HG03469 (cell line): Measurements from ENCODE around the gene CPNE1.

Experiments
- ATAC-seq: cut with Tn5 transposase; IDR thresholded peaks from one replicate; pipeline ENCODE4 v1.9.1; 2021; ENCODE audit warnings: mild to moderate bottlenecking, moderate library complexity, moderate number of reproducible peaks; ENCODE audit not compliant: unreplicated experiment

CPNE1 gene

DNA sequence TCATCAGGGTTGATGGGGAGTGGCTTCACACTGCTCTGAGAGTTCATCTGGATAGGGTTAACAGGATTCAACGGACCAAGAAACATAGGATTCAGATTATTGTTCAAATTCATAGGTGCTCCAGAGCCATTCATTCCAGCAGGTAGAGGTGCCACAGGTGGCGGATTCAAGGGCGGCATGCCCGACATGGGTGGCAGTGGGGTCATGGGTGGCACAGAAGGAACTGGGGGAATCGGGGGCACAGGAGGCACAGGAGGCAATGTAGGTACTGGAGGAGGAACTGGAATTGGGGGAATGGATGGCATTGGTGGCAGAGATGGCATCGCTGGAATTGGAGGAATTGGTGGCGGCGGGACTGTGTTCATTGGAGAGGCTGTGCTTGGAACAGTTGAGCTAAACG is 10.3 kb downstream of the CPNE1 start:
- ATAC-seq = no peak

DNA sequence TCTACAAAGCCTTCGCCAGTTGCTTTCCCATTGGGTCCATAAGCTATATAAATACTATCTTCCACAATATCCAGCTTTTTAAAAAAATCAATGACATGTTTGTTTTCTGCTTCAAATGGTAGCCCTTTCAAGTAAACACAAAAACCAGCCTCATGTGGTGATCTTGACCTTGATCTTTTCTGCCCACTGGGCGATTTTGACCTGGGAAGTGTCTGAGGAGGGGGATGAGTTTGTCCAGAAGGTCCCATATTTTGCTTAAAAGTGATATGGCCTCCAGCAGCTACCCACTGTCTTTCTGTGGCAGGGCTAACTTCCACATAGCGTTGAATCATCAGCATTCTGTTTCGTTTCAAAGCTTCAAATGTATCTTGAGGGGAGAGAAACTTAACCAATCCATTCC is 10.8 kb downstream of the CPNE1 start:
- ATAC-seq = no peak

DNA sequence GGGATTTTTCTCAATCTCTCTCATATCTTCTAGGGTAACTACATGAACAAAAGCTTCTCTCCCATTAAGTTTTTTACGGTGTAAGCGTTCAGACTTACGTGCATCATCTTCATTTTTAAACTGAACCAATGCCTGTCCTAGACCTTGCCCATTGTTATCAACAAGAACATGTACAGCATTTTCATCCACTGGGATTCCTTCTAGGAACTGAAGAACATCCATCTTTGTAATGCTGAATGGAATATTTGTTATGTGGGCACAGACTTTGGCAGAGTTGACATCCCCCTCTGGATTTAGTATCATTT is 11.3 kb downstream of the CPNE1 start:
- ATAC-seq = no peak

DNA sequence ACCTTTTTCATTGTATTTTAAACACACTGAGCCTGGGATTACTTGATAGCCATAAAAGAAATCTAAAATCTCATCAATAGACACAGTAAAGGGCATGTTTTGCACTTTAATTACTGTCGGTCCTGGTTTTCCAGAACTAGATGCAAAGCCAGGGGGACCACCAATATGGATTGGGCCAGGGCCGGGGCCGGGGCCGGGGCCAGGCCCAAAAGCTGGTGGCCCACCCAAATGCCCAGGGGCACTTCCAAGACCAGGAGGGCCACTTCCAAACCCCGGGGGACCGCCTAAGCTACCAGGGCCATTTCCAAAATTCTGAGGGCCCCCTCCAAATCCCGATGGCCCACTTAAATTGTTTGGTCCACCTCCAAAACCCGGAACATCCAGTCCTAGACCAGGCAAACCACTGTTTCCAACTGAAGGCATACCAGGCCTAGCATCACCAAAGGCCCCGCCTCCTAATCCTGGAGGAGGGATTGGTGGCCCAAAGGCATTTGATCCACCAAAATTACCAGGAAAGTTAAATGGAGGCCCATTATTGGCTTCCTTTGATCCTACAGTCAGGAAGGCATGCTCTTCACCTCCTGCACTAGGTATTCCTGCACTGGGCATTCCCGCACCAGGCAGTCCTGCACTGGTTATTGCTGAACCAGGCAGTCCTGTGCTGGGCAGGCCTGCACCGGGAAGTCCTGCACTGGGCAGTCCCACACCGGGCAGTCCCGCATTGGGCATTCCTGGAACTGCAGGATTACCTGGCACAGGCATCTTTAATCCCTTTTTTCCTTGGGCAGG is 11.9 kb downstream of the CPNE1 start:
- ATAC-seq = no peak

DNA sequence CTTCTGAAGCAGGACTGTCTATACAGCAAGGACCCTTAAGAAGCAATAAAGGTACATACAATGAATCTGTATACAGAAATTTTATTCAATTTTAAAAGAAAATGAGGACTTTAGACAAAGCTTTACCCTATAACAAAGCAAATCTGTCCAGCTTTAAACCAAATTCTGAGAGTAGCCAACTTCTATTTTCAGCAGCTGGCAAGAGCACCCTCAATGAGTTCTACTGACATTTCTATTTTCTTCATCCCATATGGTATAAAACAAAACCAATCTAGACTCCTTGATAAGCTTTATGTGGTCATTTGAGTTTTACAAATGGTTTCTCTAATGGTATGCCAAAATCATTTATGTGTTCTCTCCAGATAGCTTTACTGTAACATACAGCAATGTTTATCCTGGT is 12.7 kb downstream of the CPNE1 start:
- no peak for ATAC-seq

DNA sequence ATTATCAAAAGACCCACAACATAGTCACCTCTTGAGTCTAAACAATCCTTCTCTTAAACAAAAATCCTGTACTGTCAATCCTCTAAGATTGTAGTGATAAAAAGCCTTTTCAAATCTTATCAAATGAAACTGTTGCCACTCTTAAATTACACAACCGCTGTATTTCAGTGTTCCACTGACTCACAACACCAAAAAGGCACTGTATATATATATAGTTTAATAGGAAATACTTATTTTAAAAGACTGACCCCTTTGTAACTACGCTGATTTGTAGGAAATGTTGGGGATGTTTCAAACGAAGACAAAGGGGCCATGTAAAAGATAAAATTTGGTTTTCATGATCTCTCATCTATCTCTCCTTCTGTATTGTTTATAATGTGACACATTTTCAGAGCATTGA is 14.1 kb downstream of the CPNE1 start:
- ATAC-seq = no peak

DNA sequence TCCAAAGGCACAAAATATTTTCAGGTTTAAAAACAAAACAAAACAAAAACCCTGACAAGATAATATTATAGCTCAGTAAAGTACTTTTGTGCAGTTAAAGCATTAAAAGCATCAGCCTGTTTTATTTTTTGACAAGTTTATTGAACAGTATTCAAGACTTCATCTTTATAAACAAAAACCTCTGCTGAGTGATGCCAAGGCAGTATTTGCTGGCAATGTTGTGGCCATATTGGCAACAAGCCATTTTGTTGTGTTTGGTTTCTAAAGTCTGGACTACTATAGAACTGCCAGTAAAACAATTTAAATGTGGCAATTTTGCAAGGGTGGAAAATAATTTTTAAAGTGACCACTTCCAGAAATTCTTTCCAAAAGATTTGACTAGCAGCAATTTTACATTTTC is 15.9 kb downstream of the CPNE1 start:
- ATAC-seq = no peak

DNA sequence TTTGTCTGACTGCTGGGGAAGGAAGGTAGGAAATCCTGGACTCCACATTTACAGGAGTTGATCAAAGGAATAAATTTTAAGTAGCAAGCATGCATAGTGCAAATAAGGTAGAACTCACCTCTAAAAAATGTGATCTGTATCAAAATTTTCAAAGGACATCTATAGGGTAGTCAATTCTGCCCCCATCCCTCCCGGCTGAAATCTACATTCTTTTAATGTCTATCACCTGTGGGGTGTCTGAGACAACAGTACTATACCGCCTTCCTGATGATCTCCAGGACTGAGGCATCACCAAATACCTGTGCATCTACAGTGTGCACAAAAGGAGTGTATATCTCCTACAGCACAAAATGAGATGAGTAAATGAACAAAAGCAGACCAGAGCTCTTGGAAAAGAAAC is 19.9 kb downstream of the CPNE1 start:
- no peak for ATAC-seq

DNA sequence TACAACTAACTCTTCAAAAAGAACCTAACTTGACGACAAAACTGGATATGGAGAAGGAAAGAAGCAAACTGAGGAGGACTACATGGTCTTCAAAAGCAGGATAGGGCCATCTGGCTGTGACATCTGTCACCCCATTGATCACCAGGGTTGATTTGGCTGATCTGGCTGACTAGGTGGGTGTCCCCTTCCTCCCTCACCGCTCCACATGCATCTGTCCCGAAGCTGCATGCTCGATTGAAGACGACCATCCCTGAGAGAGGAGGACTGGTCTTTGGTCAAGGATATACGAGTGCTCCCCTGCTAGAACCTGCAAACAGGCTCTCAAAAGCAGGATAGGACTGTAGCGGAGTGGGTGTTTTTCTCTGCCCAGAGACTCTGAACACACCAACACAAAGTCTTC is 21.7 kb downstream of the CPNE1 start:
- ATAC-seq = no peak

DNA sequence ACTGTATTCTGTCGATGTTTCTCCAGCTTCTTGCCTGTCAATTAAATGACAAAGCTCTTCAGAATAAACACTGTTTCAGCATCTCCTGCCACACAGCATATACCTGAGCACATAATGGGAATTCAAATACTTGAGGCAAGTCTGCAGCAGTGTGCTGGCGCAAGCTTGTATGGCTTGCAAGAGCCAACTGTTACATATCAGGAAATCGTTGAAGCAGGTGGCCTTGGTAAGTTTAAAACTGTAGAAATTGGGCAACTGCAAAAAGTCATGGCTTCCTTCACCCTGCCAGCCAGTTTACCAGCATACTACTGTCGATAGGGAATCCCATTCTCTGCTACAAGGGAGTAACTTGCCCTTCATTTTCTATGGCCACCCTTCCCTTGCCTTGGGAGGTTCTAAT is 23.0 kb downstream of the CPNE1 start:
- no peak for ATAC-seq

DNA sequence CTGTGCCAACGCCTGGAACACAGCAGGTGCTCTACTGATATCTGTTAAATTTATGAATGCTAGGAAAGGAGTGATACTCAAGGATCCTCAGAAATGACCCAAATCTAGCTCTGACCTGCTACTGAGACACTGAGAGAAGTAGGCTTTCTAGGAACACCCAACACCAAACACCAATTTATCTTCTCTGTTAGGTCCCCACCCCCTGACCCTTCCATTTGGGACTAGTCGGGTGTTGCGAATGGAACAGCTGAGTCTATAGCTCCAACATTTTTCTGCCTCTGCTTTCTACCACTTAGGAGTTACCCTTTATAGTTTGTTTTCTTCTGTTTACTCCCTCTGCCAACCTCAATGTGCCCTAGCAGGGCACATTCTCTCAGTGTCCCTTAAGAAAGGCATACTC is 24.0 kb downstream of the CPNE1 start:
- no peak for ATAC-seq

DNA sequence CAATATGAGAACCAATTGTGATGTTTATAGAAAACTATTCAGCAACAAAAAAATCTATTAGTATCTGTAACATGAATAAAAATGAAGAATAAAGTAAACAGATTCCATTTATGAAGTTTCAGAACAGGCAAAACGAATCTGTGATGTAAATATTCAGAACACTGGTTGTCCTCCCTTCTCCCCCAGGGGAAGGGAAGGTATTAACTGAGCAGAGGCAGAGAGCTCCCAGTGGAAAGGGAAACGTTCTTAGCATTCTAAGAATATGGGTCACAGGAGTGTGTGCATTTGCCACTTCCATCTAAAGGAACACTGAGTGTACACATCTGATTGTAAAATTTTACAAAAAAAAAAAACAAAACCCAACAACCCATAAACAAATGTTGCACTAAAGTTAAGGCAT is 25.9 kb downstream of the CPNE1 start:
- no peak for ATAC-seq

DNA sequence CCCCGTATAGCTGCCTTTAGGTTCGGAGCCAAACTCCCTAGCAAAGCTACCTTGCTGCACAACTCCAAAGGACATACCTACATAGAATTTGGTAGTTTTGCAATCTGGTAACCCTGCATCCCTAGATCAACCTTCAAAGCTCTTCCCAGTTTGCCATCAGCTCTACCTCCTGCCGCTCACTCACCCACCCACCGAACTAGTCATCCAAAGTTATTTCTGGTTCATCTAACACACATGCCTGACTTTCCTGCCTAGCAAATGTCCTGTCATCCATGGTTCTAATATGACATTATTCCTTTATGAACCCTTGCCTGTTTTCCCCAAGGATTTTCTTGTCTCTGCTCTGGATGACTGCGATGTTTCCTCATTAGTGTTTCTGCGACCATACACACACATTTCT is 27.4 kb downstream of the CPNE1 start:
- ATAC-seq = no peak

DNA sequence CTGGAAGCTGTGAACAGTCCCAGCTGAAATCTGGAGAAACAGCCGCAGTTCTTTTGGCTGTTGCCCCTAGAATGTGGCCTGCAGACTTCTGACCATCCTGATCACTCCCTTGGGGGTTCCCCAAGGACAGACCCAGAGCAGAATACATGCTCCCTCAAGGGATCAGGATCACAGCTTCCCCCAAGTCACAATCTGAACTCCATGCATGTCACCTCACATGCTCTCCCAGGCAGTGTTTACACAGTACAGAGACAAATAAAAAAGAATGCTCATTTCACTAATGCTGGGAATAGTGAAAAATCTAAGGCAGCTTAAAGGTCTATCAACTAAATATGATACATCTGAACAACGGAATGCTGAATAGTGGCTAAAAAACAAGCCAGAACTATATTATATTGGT is 28.6 kb downstream of the CPNE1 start:
- no peak for ATAC-seq

DNA sequence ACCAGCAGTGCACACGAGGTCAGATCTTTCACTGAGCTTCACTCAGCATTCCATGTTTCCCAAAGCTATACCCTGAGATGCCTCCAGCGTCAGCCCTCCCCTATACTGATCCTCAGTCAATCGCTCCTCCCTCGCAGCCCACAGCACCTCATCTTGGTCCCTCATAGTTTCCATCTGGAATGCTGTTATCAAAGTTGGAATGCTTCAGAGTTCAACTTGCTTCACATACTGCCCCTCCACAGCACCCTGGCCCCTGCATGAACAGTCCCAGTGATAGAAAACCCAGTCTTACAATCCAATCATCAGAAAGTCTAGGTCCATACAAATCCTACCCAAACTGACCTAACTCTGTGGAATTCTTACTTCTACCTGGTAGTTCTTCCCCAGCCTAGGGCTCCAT is 29.0 kb downstream of the CPNE1 start:
- ATAC-seq = no peak

DNA sequence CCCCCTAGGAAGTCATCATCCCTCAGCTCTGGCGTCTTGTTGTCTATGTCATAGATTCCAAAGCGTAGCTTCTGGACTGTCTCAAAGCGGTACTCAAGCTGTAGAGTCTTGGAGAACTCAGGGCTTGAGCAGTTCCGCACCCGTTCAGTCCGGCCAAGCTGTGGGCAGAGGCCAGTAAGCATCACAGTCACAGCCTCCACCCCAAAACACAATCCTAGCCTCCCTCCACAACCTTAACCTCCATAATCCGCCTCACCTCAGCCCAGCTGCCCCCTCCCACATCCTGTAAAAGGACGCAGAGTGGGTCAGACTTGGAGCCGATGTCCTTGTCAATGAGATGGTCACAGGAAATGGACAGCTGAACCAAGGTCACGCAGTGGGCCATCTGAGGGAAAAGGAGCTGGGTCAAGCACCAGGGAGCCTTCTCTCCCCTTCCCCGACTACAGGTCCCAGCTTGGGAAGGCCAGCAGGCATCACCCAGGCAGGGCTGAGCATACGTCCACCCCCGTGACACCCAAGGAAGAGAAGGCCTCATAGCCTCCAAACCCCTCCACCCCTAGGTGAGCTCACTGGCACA is 32.1 kb downstream of the CPNE1 start:
- ATAC-seq = no peak

DNA sequence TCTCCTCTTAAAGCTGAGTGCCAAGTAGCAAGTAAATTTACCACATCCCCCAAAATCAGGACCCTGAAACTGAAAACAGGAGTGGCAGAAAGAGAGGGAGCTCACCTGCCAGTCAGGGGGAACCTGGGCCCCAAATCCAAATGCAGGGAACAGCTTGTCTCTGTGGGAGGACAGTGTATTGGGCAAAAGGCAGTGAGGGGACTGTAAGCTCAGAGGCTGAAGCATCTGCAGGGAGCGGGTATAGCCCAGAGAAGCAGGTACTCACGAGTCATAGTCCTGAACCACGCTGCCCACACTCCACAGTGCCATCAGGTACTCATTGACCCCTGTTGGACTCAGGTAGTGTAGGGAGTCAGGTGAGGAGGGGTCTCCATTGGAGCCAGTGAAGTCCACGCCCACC is 34.1 kb downstream of the CPNE1 start:
- no peak for ATAC-seq

DNA sequence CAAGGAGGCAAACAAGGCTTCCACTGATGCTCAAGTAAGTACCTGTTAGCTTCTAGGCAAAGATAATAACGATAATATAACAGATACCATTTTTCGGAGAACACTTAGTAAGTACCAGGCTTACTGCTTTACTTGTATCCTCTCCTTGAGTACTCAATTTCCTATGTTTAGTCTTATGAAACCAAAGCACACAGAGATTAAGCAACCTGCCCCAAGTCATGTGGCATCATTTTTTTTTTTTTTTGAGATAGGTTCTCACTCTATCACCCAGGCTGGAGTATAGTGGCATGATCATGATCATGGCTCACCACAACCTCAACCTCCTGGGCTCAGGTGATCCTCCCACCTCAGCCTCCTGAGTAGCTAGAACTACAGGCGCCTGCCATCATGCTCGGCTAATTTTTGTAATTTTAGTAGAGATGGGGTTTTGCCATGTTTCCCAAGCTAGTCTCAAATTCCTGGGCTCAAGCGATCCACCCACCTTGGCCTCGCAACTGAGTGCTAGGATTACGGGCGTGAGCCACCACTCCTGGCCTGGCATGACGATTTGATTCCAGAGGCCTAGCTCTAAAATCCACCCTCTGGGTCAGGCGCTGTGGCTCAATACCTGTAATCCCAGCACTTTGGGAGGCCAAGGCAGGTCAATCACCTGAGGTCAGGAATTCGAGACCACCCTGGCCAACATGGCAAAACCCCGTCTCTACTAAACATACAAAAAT is 35.1 kb downstream of the CPNE1 start:
- ATAC-seq = no peak

DNA sequence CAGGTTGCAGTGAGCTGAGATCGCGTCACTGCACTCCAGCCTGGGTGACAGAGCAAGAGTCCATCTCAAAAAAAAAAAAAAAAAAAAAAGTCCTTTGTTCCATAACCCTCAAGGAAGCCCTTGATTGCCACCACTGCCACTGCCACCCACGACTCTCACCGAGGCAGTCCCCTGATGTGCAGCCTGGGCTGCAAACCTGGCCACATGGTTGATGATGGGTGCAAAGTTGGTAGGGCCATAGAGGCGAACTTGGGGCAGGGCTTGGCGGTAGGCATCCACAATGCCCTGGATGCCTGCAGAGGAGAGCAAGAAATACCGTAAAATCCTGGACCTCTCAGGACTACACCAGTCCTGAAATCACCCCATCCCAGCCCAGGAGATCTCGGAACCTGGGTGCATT is 37.6 kb downstream of the CPNE1 start:
- ATAC-seq = no peak

DNA sequence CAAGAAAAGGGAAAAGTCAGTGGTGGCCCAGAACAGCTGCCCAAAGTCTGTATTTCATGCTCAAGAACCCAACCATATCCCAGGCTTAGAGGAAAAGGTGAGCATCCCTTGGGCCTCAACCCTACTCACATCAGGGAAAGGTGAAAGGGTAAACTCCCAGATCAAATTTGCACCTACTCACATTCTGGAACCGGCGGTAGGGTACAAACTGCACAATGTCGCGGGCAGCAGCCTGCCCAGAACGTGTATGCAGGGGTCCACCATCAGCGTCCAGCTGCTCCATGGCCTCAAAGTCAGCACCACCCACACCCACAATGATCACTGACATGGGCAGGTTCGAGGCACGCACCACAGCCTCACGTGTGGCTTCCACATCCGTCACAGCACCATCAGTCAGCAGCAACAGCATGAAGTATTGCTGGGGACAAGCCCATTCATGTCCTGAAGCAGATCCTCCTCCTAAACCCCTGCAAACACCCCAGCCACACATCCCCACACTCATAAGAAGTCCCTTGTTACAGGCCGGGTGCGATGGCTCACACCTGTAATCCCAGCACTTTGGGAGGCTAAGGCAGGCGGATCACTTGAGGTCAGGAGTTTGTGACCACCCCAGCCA is 38.2 kb downstream of the CPNE1 start:
- ATAC-seq = no peak

DNA sequence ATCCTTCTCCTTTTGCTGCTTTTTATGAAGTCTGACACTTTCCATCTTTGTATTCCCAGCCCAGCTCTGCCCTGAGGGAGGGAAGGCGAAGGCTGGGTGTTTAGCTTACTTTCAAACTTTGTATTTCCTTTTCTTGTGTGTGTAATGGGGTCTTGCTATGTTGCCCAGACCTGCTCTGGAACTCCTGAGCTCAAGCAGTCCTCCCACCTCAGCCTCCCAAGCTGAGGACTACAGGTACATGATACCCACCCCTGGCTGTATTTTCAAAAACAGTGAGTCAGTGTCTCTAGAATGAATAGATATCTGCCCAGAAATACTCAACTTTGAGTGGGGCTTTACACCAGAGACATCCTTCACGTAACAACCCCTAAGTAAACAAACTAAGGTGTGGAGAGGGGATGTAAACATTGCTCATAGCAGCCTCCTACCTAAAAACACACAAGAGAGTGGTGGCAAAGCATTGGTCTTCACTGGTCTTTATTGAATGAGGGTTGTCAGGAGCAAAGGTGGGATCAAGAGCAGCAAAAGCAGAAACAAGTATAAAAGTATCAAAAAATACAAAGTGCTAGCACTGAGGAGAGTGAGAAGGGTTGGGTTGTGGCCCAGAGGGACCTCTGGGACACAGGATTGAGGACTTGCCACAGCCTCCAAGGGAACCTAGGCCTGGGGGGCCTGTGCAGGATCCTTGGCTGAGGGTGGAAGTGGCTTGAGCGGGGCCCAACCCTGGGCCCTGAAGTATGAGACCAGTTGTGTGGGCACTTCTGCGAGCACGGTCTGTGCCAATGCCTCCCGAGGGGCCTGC is 38.9 kb downstream of the CPNE1 start:
- ATAC-seq = no peak
